ENCODE results near the gene PTDSS2. TPM values are rescaled to one million over a fixed set of nuclear protein-coding genes. Genes with fewer than 3 reads are reported as not detected.

The PTDSS2 gene
- total and polyA plus RNA-seq, 9 of the 15 experiments (the other 6 are each of a cell fraction or from before 2014, with no cell fraction given), result 0.45 to 53.9 (median 17.2) TPM

DNA sequence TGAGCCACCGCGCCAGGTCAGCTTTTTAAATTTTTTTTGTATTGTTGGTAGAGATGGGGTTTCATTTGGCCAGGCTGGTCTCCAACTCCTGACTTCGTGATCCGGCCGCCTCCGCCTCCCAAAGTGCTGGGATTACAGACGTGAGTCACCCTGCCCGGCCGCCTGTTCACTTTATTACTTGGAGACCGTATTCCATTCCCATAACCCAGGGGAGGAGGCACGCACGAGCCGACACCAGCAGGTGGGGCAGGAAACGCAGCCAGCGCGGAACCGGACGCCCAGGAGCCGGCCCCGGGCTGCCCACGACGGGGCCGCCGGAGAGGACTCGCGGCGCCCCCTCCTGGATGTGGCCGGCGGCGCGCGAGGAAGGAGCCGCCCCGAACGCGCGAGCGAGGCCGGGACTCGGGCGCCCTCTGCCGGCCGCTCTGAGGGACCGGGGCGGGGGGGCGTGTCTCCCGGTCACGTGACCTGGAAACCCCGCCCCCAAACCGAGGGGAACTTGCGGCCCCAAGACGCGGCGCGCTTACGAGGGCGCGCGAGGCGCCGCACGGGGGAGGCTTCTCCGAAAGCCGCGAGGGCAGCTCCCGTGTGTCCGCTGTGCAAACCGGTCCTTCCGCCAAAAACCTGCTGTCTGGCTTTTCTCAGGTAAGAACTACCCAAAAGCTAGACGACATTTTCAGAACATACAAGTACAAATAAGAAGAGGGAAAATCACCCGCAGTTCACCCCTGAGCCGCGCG is 68.6 kb downstream of the PTDSS2 start (continued):
- TF ChIP-seq, protein P1, sequence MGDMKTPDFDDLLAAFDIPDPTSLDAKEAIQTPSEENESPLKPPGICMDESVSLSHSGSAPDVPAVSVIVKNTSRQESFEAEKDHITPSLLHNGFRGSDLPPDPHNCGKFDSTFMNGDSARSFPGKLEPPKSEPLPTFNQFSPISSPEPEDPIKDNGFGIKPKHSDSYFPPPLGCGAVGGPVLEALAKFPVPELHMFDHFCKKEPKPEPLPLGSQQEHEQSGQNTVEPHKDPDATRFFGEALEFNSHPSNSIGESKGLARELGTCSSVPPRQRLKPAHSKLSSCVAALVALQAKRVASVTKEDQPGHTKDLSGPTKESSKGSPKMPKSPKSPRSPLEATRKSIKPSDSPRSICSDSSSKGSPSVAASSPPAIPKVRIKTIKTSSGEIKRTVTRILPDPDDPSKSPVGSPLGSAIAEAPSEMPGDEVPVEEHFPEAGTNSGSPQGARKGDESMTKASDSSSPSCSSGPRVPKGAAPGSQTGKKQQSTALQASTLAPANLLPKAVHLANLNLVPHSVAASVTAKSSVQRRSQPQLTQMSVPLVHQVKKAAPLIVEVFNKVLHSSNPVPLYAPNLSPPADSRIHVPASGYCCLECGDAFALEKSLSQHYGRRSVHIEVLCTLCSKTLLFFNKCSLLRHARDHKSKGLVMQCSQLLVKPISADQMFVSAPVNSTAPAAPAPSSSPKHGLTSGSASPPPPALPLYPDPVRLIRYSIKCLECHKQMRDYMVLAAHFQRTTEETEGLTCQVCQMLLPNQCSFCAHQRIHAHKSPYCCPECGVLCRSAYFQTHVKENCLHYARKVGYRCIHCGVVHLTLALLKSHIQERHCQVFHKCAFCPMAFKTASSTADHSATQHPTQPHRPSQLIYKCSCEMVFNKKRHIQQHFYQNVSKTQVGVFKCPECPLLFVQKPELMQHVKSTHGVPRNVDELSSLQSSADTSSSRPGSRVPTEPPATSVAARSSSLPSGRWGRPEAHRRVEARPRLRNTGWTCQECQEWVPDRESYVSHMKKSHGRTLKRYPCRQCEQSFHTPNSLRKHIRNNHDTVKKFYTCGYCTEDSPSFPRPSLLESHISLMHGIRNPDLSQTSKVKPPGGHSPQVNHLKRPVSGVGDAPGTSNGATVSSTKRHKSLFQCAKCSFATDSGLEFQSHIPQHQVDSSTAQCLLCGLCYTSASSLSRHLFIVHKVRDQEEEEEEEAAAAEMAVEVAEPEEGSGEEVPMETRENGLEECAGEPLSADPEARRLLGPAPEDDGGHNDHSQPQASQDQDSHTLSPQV (IDR thresholded peaks at IDR 0.05), result peak; percentile 92
- TF ChIP-seq MTF1 (CRISPR knock-in tag; IDR thresholded peaks at IDR 0.05; ENCODE audit: borderline replicate concordance), result no peak
- TF ChIP-seq ATF7 (IDR thresholded peaks at IDR 0.05), result peak; percentile 83
- TF ChIP-seq GABPB2 (CRISPR knock-in tag; conservative IDR thresholded peaks at IDR 0.05), result no peak
- TF ChIP-seq ZNF766 (CRISPR knock-in tag; conservative IDR thresholded peaks at IDR 0.05), result no peak; the same call in 1 of the 2 replicates
- TF ChIP-seq NUFIP1 (IDR thresholded peaks at IDR 0.05; ENCODE audit: partially characterized antibody), result no peak
- TF ChIP-seq FOXK2 (conservative IDR thresholded peaks at IDR 0.05 in 1 of 2, IDR thresholded peaks at IDR 0.05 in 1 of 2; ENCODE audit: low read depth in 2 of 2), result peak in 1 of 2 experiments; percentile 25; a peak in 1 of 4 replicates
- TF ChIP-seq, protein P2, sequence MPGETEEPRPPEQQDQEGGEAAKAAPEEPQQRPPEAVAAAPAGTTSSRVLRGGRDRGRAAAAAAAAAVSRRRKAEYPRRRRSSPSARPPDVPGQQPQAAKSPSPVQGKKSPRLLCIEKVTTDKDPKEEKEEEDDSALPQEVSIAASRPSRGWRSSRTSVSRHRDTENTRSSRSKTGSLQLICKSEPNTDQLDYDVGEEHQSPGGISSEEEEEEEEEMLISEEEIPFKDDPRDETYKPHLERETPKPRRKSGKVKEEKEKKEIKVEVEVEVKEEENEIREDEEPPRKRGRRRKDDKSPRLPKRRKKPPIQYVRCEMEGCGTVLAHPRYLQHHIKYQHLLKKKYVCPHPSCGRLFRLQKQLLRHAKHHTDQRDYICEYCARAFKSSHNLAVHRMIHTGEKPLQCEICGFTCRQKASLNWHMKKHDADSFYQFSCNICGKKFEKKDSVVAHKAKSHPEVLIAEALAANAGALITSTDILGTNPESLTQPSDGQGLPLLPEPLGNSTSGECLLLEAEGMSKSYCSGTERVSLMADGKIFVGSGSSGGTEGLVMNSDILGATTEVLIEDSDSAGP (CRISPR knock-in tag; IDR thresholded peaks at IDR 0.05), result no peak
- peak; percentile 43; the same call in 1 of the 2 replicates for TF ChIP-seq TCF7 (IDR thresholded peaks at IDR 0.05; ENCODE audit: borderline replicate concordance)
- 0 out of 2 replicates have a peak, but pooled peaks have one; percentile 27 for TF ChIP-seq ZNF584 (CRISPR knock-in tag; IDR thresholded peaks at IDR 0.05; ENCODE audit: low read depth)
- TF ChIP-seq SNIP1 (IDR thresholded peaks at IDR 0.05; ENCODE audit: low read depth), result no peak
- TF ChIP-seq, protein P3, sequence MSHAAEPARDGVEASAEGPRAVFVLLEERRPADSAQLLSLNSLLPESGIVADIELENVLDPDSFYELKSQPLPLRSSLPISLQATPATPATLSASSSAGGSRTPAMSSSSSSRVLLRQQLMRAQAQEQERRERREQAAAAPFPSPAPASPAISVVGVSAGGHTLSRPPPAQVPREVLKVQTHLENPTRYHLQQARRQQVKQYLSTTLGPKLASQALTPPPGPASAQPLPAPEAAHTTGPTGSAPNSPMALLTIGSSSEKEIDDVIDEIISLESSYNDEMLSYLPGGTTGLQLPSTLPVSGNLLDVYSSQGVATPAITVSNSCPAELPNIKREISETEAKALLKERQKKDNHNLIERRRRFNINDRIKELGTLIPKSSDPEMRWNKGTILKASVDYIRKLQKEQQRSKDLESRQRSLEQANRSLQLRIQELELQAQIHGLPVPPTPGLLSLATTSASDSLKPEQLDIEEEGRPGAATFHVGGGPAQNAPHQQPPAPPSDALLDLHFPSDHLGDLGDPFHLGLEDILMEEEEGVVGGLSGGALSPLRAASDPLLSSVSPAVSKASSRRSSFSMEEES (CRISPR knock-in tag; IDR thresholded peaks at IDR 0.05), result peak; percentile 100
- TF ChIP-seq CBFA2T3 (IDR thresholded peaks at IDR 0.05), result no peak
- TF ChIP-seq HNRNPL (IDR thresholded peaks at IDR 0.05; ENCODE audit: low read depth, low read length), result peak; percentile 61; the same call in 1 of the 2 replicates
- TF ChIP-seq GATA2 (CRISPR knock-in tag; IDR thresholded peaks at IDR 0.05), result no peak
- peak; percentile 2 for TF ChIP-seq MEIS2 (IDR thresholded peaks at IDR 0.05; ENCODE audit: partially characterized antibody)
- TF ChIP-seq TAF9B (IDR thresholded peaks at IDR 0.05; ENCODE audit: partially characterized antibody), result no peak
- TF ChIP-seq, protein P4, sequence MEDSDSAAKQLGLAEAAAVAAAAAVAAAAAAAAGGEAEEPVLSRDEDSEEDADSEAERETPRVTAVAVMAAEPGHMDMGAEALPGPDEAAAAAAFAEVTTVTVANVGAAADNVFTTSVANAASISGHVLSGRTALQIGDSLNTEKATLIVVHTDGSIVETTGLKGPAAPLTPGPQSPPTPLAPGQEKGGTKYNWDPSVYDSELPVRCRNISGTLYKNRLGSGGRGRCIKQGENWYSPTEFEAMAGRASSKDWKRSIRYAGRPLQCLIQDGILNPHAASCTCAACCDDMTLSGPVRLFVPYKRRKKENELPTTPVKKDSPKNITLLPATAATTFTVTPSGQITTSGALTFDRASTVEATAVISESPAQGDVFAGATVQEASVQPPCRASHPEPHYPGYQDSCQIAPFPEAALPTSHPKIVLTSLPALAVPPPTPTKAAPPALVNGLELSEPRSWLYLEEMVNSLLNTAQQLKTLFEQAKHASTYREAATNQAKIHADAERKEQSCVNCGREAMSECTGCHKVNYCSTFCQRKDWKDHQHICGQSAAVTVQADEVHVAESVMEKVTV (CRISPR knock-in tag; IDR thresholded peaks at IDR 0.05), result peak; percentile 92
- TF ChIP-seq HDAC3 (IDR thresholded peaks at IDR 0.05; ENCODE audit: borderline replicate concordance, partially characterized antibody), result no peak
